ENCODE data around the gene RMC1.

DNA sequence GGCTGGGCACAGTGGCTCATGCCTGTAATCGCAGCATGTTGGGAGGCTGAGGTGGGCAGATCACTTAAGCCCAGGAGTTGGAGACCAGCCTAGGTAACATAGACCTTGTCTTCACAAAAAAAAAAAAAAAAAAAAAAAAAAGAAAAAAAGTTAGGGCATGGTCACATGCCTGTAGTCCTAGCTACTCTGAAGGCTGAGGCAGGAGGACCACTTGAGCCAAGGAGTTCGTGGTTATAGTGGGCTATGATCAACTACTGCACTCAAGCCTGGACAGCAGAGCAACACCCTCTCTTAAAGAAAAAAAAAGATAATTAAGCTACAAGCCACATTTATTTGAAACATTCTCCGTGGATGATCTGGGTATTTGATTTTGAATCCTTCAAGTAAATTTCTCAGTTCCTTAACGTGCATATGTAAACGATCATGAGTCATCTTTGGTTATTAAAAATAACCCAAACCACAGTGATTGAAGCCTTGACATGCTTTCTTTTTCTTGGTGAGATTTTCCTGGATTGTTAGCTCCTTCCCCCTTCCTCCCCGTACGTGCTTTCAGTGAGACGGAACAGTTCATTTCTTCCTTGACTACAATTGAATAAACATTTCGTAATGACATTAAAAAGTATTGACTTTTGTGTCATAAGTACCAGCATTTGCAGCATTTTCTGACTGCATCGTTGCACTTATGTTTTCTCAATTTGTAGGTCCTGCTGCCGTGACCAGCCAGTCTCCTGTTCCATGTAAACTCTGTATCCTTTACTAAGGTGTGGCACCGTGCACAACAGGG is 20.3 kb downstream of the RMC1 start:
- TF ChIP-seq, protein P1, sequence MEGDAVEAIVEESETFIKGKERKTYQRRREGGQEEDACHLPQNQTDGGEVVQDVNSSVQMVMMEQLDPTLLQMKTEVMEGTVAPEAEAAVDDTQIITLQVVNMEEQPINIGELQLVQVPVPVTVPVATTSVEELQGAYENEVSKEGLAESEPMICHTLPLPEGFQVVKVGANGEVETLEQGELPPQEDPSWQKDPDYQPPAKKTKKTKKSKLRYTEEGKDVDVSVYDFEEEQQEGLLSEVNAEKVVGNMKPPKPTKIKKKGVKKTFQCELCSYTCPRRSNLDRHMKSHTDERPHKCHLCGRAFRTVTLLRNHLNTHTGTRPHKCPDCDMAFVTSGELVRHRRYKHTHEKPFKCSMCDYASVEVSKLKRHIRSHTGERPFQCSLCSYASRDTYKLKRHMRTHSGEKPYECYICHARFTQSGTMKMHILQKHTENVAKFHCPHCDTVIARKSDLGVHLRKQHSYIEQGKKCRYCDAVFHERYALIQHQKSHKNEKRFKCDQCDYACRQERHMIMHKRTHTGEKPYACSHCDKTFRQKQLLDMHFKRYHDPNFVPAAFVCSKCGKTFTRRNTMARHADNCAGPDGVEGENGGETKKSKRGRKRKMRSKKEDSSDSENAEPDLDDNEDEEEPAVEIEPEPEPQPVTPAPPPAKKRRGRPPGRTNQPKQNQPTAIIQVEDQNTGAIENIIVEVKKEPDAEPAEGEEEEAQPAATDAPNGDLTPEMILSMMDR (IDR thresholded peaks at IDR 0.05), result no peak
- no peak for TF ChIP-seq POLR2A (IDR thresholded peaks at IDR 0.05)
